ENCODE results near the gene PKN1. TPM values are rescaled to one million over a fixed set of nuclear protein-coding genes. Genes with fewer than 3 reads are reported as not detected.

PKN1 gene
- total and polyA plus RNA-seq, 2 of the 13 experiments (the other 11 are each of a cell fraction or from before 2014, with no cell fraction given) = 45.7 to 54.5 TPM

DNA sequence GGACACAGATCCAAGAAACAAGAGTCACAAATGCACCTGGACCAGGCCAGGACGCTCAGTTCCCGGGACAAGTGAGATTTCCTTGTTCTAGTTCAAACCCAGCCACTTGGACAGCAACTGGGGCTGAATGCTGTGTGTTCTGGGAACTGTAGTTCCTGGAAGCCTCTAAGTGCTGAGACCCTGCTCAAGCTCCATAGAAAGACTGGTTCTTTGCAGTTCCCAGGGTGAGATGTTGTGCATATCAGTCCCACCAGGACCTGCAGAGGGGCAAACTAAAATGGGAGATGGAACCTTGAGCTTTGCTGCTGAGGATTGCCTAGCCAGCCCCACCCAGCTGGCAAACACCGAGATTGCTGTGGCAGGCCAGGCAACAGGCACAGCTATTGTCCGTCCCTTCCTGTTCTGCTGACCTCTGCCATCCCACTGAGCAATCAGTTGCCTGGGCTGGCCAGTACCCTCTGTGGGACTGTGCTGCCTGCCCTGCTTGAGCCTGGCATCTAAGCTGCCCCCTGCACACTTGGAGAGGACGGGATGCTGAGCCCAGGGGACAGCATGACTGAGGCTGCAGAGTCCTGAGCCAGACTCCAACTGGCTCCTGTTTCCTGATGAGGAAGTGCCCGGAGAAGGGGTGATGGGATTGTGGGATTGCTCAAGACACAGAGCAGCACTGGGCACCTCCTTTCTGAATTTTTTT, 64.3 kb downstream of the PKN1 start (continued):
- TF ChIP-seq ZSCAN31 (CRISPR knock-in tag; IDR thresholded peaks at IDR 0.05; ENCODE audit: low read depth) = 0 out of 2 replicates have a peak, but pooled peaks have one; percentile 0
- TF ChIP-seq ZEB1 (IDR thresholded peaks at IDR 0.05; ENCODE audit: insufficient replicate concordance, low read depth) = no peak
- TF ChIP-seq ZNF839 (CRISPR knock-in tag; IDR thresholded peaks at IDR 0.05; ENCODE audit: borderline replicate concordance) = no peak
- no peak for TF ChIP-seq ZNF230 (CRISPR knock-in tag; IDR thresholded peaks at IDR 0.05)
- TF ChIP-seq ZBTB21 (CRISPR knock-in tag; IDR thresholded peaks at IDR 0.05) = no peak
- peak; percentile 69; the same call in 1 of the 2 replicates for TF ChIP-seq BRD4 (CRISPR knock-in tag; IDR thresholded peaks at IDR 0.05)
- no peak for TF ChIP-seq SMARCE1 (IDR thresholded peaks at IDR 0.05; ENCODE audit: borderline replicate concordance)
- peak; percentile 24; the same call in 1 of the 2 replicates for TF ChIP-seq ZNF83 (CRISPR knock-in tag; IDR thresholded peaks at IDR 0.05; ENCODE audit: borderline replicate concordance)
- no peak for TF ChIP-seq ZNF790 (CRISPR knock-in tag; IDR thresholded peaks at IDR 0.05; ENCODE audit: borderline replicate concordance)
- TF ChIP-seq, protein P1, sequence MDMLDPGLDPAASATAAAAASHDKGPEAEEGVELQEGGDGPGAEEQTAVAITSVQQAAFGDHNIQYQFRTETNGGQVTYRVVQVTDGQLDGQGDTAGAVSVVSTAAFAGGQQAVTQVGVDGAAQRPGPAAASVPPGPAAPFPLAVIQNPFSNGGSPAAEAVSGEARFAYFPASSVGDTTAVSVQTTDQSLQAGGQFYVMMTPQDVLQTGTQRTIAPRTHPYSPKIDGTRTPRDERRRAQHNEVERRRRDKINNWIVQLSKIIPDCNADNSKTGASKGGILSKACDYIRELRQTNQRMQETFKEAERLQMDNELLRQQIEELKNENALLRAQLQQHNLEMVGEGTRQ (IDR thresholded peaks at IDR 0.05; ENCODE audit: low read depth, low read length) = no peak
- TF ChIP-seq, protein P1 (CRISPR knock-in tag; IDR thresholded peaks at IDR 0.05; ENCODE audit: borderline replicate concordance) = no peak
- TF ChIP-seq MAF1 (CRISPR knock-in tag; IDR thresholded peaks at IDR 0.05; ENCODE audit: borderline replicate concordance) = no peak
- no peak for TF ChIP-seq BCLAF1 (IDR thresholded peaks at IDR 0.05)
- no peak for TF ChIP-seq ZSCAN21 (CRISPR knock-in tag; IDR thresholded peaks at IDR 0.05; ENCODE audit: borderline replicate concordance)
- no peak for TF ChIP-seq TMF1 (CRISPR knock-in tag; IDR thresholded peaks at IDR 0.05; ENCODE audit: low read depth)
- TF ChIP-seq ZNF260 (CRISPR knock-in tag; IDR thresholded peaks at IDR 0.05; ENCODE audit: borderline replicate concordance, low read depth) = no peak
- TF ChIP-seq ZNF629 (CRISPR knock-in tag; conservative IDR thresholded peaks at IDR 0.05) = peak; percentile 21; the same call in 1 of the 2 replicates
- no peak for TF ChIP-seq CENPX (CRISPR knock-in tag; IDR thresholded peaks at IDR 0.05)
- TF ChIP-seq, protein P2, sequence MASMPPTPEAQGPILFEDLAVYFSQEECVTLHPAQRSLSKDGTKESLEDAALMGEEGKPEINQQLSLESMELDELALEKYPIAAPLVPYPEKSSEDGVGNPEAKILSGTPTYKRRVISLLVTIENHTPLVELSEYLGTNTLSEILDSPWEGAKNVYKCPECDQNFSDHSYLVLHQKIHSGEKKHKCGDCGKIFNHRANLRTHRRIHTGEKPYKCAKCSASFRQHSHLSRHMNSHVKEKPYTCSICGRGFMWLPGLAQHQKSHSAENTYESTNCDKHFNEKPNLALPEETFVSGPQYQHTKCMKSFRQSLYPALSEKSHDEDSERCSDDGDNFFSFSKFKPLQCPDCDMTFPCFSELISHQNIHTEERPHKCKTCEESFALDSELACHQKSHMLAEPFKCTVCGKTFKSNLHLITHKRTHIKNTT (CRISPR knock-in tag; IDR thresholded peaks at IDR 0.05) = no peak
- TF ChIP-seq ZNF784 (CRISPR knock-in tag; IDR thresholded peaks at IDR 0.05; ENCODE audit: borderline replicate concordance) = no peak

Measured in HepG2 (cell line).